ENCODE results near the gene RCCD1.

Gene RCCD1

GRCh38 chr15:90942354-90943120, 12.1 kb upstream of the RCCD1 start:
- TF ChIP-seq TEAD4 (IDR thresholded peaks at IDR 0.05): no peak
- no peak for TF ChIP-seq FOXM1 (IDR thresholded peaks at IDR 0.05; ENCODE audit: borderline replicate concordance, low read depth)
- TF ChIP-seq TCF12 (IDR thresholded peaks at IDR 0.05; ENCODE audit: low read depth): no peak
- no peak for TF ChIP-seq EGR1 (IDR thresholded peaks at IDR 0.05)
- TF ChIP-seq CEBPB (IDR thresholded peaks at IDR 0.05): no peak
- TF ChIP-seq RAD21 (IDR thresholded peaks at IDR 0.05; ENCODE audit: low read depth): no peak
- TF ChIP-seq, protein P1, sequence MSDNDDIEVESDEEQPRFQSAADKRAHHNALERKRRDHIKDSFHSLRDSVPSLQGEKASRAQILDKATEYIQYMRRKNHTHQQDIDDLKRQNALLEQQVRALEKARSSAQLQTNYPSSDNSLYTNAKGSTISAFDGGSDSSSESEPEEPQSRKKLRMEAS (IDR thresholded peaks at IDR 0.05): no peak
- no peak for TF ChIP-seq NFIC (IDR thresholded peaks at IDR 0.05)
- TF ChIP-seq CREB1 (IDR thresholded peaks at IDR 0.05; ENCODE audit: low read depth): no peak
- TF ChIP-seq YY1 (IDR thresholded peaks at IDR 0.05; ENCODE audit: low read depth): no peak
- no peak for TF ChIP-seq TAF1 (IDR thresholded peaks at IDR 0.05; ENCODE audit: low read depth)
- TF ChIP-seq REST (IDR thresholded peaks at IDR 0.05; ENCODE audit: low read depth): no peak
- no peak for TF ChIP-seq ZBTB7A (IDR thresholded peaks at IDR 0.05; ENCODE audit: low read depth)

- TF ChIP-seq FOXM1 (IDR thresholded peaks at IDR 0.05; ENCODE audit: borderline replicate concordance, low read depth): no peak
- TF ChIP-seq EGR1 (IDR thresholded peaks at IDR 0.05): no peak
- TF ChIP-seq TAF1 (IDR thresholded peaks at IDR 0.05; ENCODE audit: low read depth): no peak
- no peak for TF ChIP-seq TEAD4 (IDR thresholded peaks at IDR 0.05)
- no peak for TF ChIP-seq CREB1 (IDR thresholded peaks at IDR 0.05; ENCODE audit: low read depth)
- TF ChIP-seq EP300 (IDR thresholded peaks at IDR 0.05; ENCODE audit: borderline replicate concordance): no peak
- no peak for TF ChIP-seq NFIC (IDR thresholded peaks at IDR 0.05)
- TF ChIP-seq, protein P2, sequence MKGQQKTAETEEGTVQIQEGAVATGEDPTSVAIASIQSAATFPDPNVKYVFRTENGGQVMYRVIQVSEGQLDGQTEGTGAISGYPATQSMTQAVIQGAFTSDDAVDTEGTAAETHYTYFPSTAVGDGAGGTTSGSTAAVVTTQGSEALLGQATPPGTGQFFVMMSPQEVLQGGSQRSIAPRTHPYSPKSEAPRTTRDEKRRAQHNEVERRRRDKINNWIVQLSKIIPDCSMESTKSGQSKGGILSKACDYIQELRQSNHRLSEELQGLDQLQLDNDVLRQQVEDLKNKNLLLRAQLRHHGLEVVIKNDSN (IDR thresholded peaks at IDR 0.05): no peak
- no peak for TF ChIP-seq YY1 (IDR thresholded peaks at IDR 0.05; ENCODE audit: low read depth)
- TF ChIP-seq RAD21 (IDR thresholded peaks at IDR 0.05; ENCODE audit: low read depth): no peak
- TF ChIP-seq TCF12 (IDR thresholded peaks at IDR 0.05; ENCODE audit: low read depth): no peak
- TF ChIP-seq REST (IDR thresholded peaks at IDR 0.05; ENCODE audit: low read depth): no peak
- TF ChIP-seq, protein P1 (IDR thresholded peaks at IDR 0.05): no peak
These were observed 9.6 kb upstream of the RCCD1 start for GRCh38 chr15:90945091-90945490.

DNA sequence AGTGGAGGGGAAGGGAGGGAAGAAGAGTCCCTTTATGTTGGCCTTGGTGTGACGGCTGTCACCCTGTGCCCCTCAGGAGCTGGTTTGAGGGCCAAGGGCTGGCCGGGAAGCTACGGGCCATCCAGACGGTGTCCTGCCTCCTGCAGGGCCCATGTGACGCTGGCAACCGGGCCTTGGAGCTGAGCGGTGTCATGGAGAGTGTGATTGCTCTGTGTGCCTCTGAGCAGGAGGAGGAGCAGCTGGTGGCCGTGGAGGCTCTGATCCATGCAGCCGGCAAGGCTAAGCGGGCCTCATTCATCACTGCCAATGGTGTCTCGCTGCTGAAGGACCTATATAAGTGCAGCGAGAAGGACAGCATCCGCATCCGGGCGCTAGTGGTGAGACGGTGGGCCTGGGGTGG, 8.1 kb upstream of the RCCD1 start:
- no peak for TF ChIP-seq TEAD4 (IDR thresholded peaks at IDR 0.05)
- no peak for TF ChIP-seq RAD21 (IDR thresholded peaks at IDR 0.05; ENCODE audit: low read depth)
- TF ChIP-seq NFIC (IDR thresholded peaks at IDR 0.05): no peak
- no peak for TF ChIP-seq CEBPB (IDR thresholded peaks at IDR 0.05)
- no peak for TF ChIP-seq ZBTB7A (IDR thresholded peaks at IDR 0.05; ENCODE audit: low read depth)
- TF ChIP-seq YY1 (IDR thresholded peaks at IDR 0.05; ENCODE audit: low read depth): no peak
- no peak for TF ChIP-seq EP300 (IDR thresholded peaks at IDR 0.05; ENCODE audit: borderline replicate concordance)
- TF ChIP-seq, protein P1 (IDR thresholded peaks at IDR 0.05): no peak
- TF ChIP-seq TCF12 (IDR thresholded peaks at IDR 0.05; ENCODE audit: low read depth): no peak

- TF ChIP-seq TEAD4 (IDR thresholded peaks at IDR 0.05): no peak
- TF ChIP-seq, protein P1 (IDR thresholded peaks at IDR 0.05): no peak
- no peak for TF ChIP-seq NFIC (IDR thresholded peaks at IDR 0.05)
- TF ChIP-seq EGR1 (IDR thresholded peaks at IDR 0.05): no peak
- TF ChIP-seq FOXM1 (IDR thresholded peaks at IDR 0.05; ENCODE audit: borderline replicate concordance, low read depth): no peak
- TF ChIP-seq TAF1 (IDR thresholded peaks at IDR 0.05; ENCODE audit: low read depth): no peak
- TF ChIP-seq ZBTB7A (IDR thresholded peaks at IDR 0.05; ENCODE audit: low read depth): no peak
- TF ChIP-seq, protein P2 (IDR thresholded peaks at IDR 0.05): no peak
- no peak for TF ChIP-seq TCF12 (IDR thresholded peaks at IDR 0.05; ENCODE audit: low read depth)
- TF ChIP-seq CREB1 (IDR thresholded peaks at IDR 0.05; ENCODE audit: low read depth): no peak
- TF ChIP-seq EP300 (IDR thresholded peaks at IDR 0.05; ENCODE audit: borderline replicate concordance): no peak
- no peak for TF ChIP-seq CEBPB (IDR thresholded peaks at IDR 0.05)
These were observed 7.6 kb upstream of the RCCD1 start for GRCh38 chr15:90946941-90947576.

Measured in Ishikawa (cell line).